Posterior cingulate gyrus (tissue), 11 donors: ENCODE results near the gene ARL15.

ENCODE experiments used
- DNase-seq, 10 donors: peaks; one replicate each; pipeline versions ENCODE4 v3.0.0 to v3.0.0-alpha.2; 2020 to 2021; ENCODE audit warnings: mixed read lengths in 3 of 10
- intact Hi-C: fragments of 100-400 bp; cut with DNase I; formaldehyde crosslinking; loops from one replicate; pipeline ENCODE4 v1.15.1; 2023

ARL15 gene

DNA sequence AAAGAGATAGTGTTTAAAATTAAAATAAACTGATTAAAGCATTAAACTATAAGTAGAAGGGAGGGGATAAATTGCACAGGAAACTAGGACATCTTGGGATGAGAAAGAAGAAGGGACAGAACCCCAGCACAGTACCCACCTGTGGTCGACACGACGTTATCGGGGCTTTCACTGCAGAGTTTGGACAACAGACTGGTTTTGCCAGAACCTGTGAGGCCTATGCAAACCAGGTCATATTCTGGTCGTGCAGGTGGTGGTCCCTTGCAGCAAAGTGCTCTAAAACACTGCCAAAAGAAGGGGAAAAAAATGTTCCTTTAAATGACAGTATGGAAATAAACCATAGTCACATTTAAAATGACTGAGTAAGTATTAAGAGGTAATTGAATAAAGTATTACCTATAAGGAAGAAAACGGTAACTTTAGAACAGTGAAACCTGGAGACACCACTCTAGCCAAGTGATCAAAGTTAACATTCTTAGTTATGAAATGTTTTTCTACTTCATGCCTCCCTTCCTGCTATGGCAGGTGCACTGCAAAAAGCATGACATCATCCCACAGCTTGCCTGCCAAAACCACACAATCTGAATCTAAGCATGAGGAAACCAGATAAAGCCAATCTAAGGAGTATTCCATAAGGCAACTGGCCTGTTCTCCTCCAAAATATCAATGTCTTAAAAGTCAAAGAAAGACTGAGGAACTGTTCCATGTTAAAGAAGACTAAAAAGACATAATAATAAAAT is 138.6 kb downstream of the ARL15 start:
- intact Hi-C loops: no loop called here
- DNase-seq: no peak

DNA sequence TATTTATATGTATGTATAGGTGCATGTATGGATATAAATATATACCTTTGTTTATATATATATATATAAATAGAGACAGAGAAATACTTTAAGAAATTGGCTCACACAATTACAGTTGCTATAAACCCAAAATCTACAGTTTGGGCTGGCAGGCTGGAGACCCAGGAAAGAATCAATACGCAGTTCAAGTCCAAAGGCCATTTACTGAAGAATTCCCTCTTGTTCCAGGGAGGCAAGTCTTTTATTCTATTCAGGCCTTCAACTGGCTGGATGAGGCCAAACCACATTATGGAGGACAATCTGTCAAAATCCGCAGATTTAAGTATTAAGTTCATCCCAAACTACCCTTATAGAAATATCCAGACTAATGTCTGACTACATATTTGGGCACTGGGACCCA is 144.7 kb downstream of the ARL15 start:
- intact Hi-C loops: no loop called here
- no peak for DNase-seq

DNA sequence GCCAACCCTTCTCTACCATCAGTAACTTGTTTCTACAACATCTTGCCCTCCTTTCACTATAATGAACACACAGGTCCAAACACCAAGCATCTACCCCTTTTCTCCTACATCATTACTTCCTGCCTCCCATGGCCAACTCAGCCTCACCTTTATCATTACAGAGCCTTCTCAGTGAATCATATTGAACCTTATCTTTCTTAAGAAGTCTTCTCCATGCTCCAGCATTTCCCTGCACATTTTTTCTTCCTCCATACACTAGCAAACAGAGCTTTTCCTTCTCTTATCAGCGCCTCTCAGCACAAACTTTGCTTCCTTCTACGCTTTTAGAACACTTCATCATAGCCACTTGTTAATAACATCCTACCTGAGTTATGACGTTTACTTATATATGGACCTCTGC is 148.2 kb downstream of the ARL15 start:
- no peak for DNase-seq
- intact Hi-C loops: no loop called here

DNA sequence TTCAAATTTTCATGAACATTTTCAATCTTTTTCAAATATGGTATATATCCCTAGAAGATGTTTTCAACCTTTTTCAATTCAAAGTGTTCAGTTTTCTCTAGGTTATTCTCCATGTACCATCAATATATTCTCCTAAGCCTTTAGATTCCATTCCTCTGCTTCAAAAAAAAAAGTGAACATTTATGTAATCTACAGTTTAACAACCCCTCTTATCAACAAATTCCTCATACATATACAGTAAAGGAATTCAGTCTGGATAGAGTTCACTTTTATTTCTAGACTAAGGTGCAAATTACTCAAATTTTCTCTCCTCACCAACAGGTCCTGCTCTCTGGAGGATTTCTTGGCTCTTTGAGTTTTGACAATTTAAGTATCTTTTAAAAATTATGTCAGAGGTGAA is 150.0 kb downstream of the ARL15 start:
- intact Hi-C loops: no loop called here
- DNase-seq: no peak

DNA sequence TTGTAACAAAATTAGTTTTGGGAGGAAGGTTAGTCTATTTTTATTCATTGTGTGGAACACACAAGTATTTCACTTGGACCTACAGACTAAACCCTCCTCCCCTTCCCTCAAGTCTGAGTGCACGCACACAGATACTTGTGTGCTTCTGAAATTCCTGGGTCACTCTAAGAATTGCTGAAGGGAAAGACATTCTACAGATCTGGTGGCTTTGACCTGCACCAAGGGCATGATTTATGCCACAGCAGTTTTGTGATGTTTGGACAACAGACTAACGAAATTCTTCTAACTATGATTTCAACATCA is 150.5 kb downstream of the ARL15 start:
- intact Hi-C loops: no loop called here
- no peak for DNase-seq

DNA sequence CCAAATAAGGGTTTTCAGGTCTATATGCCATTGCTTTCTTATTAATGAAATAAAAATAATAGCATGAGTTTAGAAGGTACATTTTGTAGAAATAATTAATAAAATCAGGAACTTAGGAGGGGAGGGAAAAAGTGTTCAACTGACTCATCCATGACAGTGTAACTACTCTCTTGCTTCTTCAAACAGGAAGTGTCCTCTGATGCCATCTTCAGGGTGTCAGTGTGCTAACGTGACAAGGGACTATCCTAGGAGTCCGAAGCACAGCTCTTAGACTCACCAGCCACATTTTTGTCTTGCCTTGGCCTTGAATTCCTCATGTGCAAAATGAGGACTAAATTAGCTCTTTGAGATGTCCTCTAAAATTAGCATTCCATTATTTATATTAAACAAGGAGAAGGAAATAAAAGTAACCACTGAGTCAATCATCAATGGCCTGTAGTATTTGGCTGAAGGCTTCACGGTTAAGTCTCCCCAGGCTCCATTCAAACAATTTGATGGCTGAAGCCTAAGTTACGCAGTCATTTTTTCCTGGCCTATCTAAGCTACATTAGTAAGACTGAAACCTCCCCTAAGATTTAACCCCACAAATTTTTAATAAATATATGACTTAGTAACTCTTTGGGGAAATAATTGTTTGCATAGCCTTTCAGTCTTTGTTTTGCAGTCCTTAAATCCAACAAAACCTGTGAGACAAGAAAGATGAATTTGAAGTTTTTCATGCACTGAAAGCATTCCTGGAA is 151.1 kb downstream of the ARL15 start:
- intact Hi-C loops: no loop called here
- no peak for DNase-seq

DNA sequence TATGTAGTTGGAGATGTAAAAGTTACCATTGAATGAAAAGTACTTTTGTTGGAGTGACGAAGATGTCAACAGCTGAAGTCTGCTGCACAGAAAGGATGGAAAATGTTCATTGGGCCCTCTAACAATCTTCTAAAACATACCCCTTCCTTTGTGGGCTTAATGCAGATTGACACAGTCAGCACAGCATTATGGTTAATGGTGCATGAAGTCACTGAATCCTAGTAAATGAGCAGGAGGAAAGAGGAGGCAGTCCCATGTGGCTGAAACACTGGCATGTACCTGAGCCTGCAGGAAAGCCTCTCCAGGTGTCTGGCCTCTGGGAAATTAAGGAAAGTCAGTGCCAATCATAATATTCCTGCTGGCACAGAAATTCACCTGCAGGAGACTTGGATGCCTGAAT is 153.8 kb downstream of the ARL15 start:
- no peak for DNase-seq
- intact Hi-C loops: no loop called here

DNA sequence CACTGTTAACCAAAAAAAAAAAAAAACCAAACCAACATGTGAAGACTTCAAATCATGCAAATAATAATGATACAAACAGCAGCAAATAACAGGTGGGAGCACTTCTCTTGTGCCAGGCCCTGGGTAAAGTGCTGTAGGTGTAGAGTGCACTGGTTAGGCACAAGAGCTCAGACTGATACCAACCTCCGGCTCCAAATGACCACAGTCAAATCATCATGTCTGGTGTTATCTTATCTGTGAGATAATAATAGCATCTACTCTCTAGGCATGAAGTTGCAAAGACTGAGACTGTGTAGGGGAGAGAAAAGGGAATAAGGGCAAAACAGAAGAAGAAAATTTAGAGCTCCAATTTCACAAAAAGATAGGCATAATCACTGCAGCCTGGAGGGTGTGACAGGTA is 159.5 kb downstream of the ARL15 start:
- intact Hi-C loops: no loop called here

DNA sequence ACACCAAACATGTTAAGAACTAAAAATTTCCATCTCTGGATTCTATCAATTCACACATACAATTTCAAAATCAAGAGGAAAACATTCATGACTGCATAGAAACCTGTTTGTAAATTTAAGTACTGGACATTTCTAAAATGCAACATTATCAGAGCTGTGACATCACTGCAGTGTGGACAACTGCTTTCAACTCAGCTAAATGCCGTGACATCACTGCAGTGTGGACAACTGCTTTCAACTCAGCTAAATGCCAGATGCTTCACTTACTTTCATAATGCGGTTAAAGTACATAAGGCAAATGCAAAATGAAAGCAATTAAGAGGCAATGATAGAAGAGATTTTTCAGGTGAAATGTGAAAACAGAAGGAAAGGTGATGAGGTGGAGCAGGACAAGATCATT is 161.5 kb downstream of the ARL15 start:
- intact Hi-C loops: no loop called here
- no peak for DNase-seq

More for the DNA sequence above, 159.5 kb downstream of the ARL15 start:
- no peak for DNase-seq

DNA sequence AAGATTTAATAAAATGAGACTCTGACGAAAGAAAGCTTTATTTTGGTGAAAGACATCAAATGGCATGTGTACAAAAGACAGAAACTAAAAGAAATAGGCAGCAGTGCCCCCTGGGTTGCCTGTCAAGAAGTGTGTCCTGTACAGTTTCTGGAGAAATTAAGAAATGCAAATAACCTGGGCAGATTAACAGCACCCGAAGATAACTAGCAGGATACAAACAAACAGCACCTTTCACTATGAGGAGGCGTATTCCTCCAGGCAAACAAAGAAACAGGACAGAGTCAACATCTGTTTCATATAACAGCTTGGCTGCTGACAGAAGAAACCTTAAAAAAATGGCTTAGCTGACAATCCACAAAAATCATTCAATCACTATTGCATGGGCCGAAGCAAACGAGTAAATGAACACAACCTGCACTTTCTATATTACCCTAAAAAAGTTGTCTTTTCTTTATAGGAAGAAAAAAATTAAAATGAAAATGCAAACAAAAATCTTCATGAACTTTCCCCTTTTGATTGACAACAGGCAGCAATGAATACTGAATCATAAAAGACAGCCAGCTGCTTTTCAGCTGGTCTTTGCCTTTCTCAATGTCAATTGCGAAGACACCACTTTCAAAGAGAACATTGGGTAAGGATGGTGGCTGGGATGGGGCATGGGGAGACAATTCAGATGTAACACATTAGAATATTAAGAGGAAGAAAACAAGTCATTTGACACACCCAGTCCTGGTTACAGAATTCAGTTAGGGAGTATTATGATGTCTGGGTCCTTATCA is 162.1 kb downstream of the ARL15 start:
- no peak for DNase-seq
- intact Hi-C loops: no loop called here

DNA sequence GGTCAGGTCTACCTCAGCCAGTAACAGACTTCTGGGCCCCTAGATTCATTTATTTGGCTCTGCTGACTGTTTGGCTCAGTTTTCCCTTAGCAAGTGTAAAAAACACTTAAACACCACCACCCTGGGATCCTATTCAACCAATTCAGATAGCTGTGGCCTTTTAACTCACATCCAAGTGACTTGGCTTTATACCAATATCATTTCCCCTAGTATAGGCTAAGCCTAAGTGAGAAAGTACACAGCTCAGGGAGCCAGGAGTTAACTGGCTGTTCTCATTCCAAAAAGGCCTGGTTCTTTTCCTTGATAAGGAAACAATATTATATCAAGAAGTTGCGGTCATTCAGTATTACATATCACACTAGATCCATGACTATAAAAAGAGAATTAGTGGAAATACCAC is 163.5 kb downstream of the ARL15 start:
- no peak for DNase-seq

DNA sequence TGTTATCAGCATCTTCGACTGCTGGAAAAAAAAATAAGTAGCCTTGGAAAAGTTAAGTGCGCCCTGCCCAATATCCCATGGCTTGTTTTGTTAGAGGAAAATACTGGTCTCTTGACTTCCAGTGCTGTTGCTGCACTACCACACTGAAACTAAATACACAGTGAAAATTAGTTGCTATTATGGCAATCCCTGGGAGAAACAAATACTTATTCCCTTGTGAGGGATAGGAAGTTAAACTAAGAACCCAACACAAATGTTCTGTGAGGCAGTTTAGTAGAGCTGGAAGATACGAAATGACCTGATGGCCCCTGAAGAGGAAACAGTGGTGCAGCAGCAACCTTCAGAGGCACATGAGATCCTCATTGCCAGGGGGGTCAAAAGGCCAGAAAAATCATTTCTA is 164.0 kb downstream of the ARL15 start:
- intact Hi-C loops: no loop called here
- no peak for DNase-seq

More for the DNA sequence above, 163.5 kb downstream of the ARL15 start:
- intact Hi-C loops: no loop called here

DNA sequence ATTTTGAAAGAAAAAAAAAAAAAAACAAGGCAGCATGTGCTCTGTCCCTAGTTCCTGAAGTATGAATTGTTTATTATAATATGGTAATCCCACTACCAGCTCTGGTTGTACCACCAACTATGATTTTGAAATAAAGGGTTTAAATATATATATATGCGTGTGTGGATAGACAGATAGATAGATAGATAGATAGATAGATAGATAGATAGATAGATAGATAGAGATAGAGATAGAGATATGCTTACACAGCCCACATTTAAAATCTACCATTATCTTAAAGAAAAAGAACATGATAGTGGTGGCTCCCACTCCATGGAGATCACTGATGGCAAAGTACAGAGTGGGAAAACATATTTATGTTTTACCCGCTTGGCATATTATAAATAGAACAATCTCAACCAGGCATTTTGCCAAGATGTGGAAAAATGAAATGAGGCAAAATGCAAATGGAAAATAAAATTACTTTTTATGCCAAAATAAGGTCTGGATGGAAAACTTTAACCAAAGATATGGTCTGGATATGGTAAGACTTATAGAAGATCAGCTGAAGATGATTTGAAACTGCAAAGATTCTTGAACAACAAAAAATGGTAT is 170.0 kb downstream of the ARL15 start:
- DNase-seq: no peak
- intact Hi-C loops: no loop called here

DNA sequence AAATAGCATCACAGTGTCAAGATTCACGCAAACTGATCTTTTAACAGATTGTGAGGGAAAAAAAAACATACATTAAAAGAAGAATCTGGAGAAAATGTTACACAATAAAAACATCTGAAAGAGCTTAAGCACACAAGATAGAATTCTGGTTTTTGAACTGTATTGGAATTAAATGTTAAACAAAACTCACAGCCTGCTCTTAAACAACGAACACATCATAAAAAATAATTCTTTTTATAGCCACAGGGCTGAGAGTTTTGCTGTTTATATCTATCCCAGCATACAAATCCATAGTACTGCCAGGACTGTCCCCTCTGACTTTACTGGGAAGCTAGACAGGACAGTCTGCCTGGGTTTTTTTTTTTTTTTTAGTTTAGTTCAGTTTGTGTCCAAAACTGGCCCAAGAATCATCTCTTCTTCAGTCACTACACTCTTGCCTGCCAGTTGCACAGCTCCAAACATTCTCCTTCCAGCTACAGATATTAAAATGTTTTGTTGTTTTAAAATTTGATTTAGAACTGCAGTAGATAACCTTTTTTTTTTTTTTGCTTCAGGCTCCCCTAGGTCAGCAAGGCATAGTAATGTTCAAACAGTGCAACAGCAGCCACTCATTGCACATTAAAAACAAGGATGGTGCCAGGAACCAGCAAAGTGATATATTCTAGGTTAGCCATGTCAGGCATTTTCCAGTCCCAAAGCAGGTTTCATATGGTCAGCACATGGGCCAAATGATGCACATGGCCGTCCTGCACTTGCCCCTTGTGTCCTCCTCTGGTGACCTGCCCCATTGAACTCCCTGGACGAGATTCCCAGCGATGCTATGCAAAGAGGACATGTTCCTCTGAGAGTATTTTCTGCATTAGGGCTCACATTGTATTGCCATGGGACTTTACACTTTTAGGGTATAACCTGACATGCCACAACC is 173.6 kb downstream of the ARL15 start:
- intact Hi-C loops: no loop called here
- DNase-seq: peak in 1 of 10 donors; percentile 38

DNA sequence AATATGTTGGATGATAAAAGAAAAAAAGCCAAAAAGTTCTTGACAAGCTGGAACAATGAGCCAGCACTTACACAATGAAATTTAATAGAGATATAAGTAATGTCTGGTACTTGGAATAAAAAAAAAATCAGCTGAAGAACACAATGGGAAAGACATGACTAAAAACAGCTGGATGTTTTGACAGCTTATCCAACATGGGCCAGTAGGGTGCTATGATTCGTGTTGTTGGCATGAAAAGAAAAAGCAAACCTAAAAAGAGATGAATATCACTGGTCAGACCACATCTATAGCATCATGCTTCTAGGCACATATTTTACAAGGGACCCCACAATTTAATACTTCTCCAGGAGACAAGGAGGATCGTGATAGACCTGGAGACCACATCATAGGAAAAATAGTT is 175.3 kb downstream of the ARL15 start:
- no peak for DNase-seq

DNA sequence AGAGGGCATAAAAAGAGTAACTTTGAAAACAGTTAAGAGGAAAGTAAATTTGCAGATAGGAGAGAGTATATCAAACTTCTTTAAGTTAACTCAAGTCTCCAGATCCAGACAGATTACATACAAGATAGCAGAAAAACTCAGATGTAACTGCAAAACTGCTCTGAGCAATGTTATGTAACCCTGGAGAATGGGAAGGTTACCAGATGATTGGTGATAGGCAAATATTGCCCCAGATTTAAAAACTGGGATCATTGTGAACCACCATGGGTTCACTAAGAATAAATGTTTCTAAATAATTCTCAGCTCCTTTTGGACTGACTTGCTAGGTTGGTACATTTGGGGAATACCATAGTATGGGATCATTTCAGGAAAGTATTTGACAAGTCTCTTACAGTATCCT is 176.5 kb downstream of the ARL15 start:
- intact Hi-C loops: no loop called here
- DNase-seq: no peak

More for the DNA sequence above, 175.3 kb downstream of the ARL15 start:
- intact Hi-C loops: no loop called here

DNA sequence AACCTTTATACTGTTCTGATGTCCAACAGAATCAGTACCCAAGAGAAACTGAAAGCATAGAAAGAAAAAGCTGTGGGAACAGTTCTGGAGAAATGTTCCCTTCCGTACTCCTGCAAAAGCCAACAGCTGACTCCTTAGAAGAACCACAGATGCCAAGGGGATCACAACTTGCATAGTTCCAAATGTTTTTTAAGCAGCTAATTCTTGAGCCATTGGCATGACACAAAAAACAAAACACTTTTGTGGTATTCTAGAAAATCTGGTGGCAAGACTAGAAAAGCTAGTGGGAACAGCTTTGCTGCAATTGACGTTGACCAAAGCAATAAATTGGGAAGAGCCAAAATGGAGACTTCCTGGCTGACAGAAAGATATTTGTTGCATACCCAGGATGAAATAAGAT is 189.9 kb downstream of the ARL15 start:
- no peak for DNase-seq
- intact Hi-C loops: no loop called here

DNA sequence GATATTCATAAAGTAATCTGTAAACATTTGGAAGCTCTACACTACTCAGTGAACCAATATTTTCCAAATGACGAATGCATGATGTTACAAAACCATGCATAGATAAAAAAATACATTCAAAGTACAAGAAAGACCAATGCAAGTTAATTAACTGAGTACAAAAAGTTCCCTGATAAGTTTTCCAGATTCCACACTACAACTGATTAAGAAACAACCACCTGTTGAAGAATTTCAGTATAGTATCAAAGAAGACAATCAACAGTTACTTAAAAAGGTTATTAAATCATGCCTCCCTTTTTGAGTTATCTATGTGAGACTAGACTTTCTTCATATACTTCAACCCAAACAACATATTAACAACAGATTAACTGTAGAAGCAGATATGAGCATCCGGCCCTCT is 192.4 kb downstream of the ARL15 start:
- intact Hi-C loops: no loop called here
- DNase-seq: no peak

DNA sequence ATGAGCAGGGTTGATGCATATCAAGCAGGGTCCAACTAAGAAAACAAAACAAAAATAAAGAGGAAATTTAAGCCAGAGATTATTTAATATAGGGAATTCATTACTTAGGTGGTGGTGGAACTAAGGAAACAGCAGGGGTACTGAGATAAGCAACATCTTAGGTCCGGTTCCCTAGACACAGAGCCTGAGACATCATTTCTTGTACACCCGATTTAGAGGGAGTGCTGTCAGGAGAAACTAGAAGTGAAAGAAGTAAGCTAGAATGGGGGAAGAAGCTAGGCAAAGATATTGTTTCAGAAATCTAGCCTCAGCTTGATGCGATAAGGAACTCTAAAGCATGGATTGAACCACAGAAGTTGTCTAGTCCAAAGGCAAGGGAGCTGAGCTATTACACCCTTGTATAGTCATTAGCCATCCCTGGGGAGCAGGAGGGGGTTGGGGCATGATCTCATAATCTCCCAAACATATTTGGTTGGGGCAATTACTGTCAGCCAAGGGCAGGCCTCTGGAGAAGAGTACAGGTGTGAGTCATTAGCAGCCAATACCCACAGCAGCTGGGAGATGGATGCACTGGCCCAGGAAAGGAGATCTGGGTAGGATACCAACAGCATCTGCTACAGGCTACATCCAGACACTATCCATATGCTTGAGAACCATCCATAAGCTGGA is 194.5 kb downstream of the ARL15 start:
- intact Hi-C loops: no loop called here
- no peak for DNase-seq

DNA sequence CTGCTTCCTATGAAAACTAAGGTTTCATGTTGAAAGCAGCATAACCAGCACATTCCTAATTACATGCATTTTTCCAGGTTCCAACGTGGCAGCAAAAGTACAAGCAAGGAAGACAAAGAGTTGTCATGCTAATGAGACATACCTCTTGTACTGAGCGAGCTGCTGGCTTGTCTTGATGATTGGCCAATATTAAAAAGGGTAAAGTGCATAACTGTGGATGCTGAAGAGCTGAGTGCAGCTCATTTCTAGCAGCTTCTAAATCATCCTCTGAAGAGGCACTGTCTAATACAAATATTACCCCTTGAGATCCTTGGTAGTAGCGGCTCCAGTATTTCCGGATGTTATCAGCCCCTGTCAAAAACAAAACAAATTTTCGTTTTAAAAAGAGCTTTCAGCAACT is 197.3 kb downstream of the ARL15 start:
- intact Hi-C loops: no loop called here

More for the DNA sequence above, 197.3 kb downstream of the ARL15 start:
- DNase-seq: no peak
